Esophagus squamous epithelium (tissue), 5 donors: ENCODE data around the gene SLC7A9. TPM values are rescaled to one million over a fixed set of nuclear protein-coding genes. Genes with fewer than 3 reads are reported as not detected.

ENCODE experiments used
- DNase-seq: peaks from one replicate; lab custom pipeline; 2025; lab: John Stamatoyannopoulos, UW
- H3K27ac ChIP-seq, 4 donors: fragments of 200-600 bp; sonication (generic); one replicate each; pipeline ENCODE4 v1.5.1; 2016 to 2019; ENCODE audit warnings: mild to moderate bottlenecking in 1 of 4
- H3K27me3 ChIP-seq, 4 donors: fragments of 200-600 bp; sonication (generic); 1 replicate in 3 of 4; 2 replicates in 1 of 4; pipeline versions ENCODE4 v1.5.1 to v1.6.0; 2017 to 2021; ENCODE audit warnings: antibody characterized with exemption in 1 of 4
- H3K36me3 ChIP-seq, 3 donors: fragments of 200-600 bp; sonication (generic); one replicate each; pipeline ENCODE4 v1.5.1; 2016 to 2019
- H3K4me1 ChIP-seq, 3 donors: fragments of 200-600 bp; sonication (generic); one replicate each; pipeline ENCODE4 v1.5.1; 2017 to 2019
- H3K4me3 ChIP-seq, 4 donors: fragments of 200-600 bp; sonication (generic); 1 replicate in 3 of 4; 2 replicates in 1 of 4; pipeline ENCODE4 v1.5.1; 2016 to 2019; ENCODE audit warnings: mild to moderate bottlenecking in 2 of 4, moderate library complexity in 1 of 4
- H3K9me3 ChIP-seq, 3 donors: fragments of 200-600 bp; sonication (generic); one replicate each; pipeline ENCODE4 v1.5.1; 2016 to 2019
- CTCF ChIP-seq, 6 experiments: fragments of 450-650 bp in 4 of 6; fragments of 200-600 bp in 2 of 6; sonication (generic) in 2 of 6; IDR thresholded peaks; one replicate each; pipeline ENCODE4 v1.5.1; 2016 to 2019; ENCODE audit warnings: antibody characterized with exemption in 6 of 6, mild to moderate bottlenecking in 4 of 6, moderate library complexity in 4 of 6
- POLR2A ChIP-seq, 4 donors: fragments of 450-650 bp; IDR thresholded peaks; one replicate each; pipeline ENCODE4 v1.6.1; 2017; ENCODE audit warnings: antibody characterized with exemption in 4 of 4, mild to moderate bottlenecking in 4 of 4, moderate library complexity in 3 of 4
- WGBS, 2 donors: methylation state at CpG; one replicate each; pipeline ENCODE4 v1.1.5; 2018; 5-methylcytosine and 5-hydroxymethylcytosine counted together
- intact Hi-C: fragments of 100-400 bp; cut with DNase I; formaldehyde crosslinking; loops from one replicate; pipeline ENCODE4 v1.15.0; 2022
- total RNA-seq, 4 donors: library from RNA; depleted of rRNA; stranded (reverse); fragments of >200 nt; gene quantifications; one replicate each; pipeline ENCODE4 v1.1.0, GENCODE V29; 2016
- donor health status: DM: yes; HTN: yes; CAD: no.

Gene SLC7A9
- total RNA-seq, 4 donors from 2014 or later, result 0.19 TPM; not detected in 3

GRCh38 chr19:32902448-32902847 is 32.9 kb upstream of the SLC7A9 start:
- intact Hi-C loops, result no loop called here
- Histone ChIP-seq H3K36me3 (peaks cover 0 to 64% (median 0%) of the 10 kb centered on the region in 3 donors), H3K27me3 (no peaks in the 10 kb centered on the region), H3K27ac (no peak overlapping the region), H3K4me3 (no peak overlapping the region), H3K4me1 (no peaks in the 10 kb centered on the region), H3K9me3 (no peaks in the 10 kb centered on the region)
- no peak for DNase-seq
- WGBS, 2 donors, result 81 to 82% methylated on average over 3 to 7 of the region's 7 CpGs
- TF ChIP-seq CTCF (IDR thresholded peaks at IDR 0.05) (no peak), POLR2A (IDR thresholded peaks at IDR 0.05) (no peak)

GRCh38 chr19:32901504-32902161 is 32.1 kb upstream of the SLC7A9 start:
- intact Hi-C loops, result no loop called here
- H3K36me3 ChIP-seq, result peaks cover 0 to 66% (median 0%) of the 10 kb centered on the region in 3 donors
- H3K27ac ChIP-seq, result no peak overlapping the region
- 71 to 97% methylated on average over 2 to 3 of the region's 5 CpGs for WGBS, 2 donors
- no peaks in the 10 kb centered on the region for H3K4me1 ChIP-seq
- TF ChIP-seq POLR2A (IDR thresholded peaks at IDR 0.05) (no peak), CTCF (IDR thresholded peaks at IDR 0.05) (no peak)
- no peak for DNase-seq
- H3K4me3 ChIP-seq, result no peak overlapping the region
- H3K9me3 ChIP-seq, result no peaks in the 10 kb centered on the region
- H3K27me3 ChIP-seq, result no peaks in the 10 kb centered on the region

- TF ChIP-seq POLR2A (IDR thresholded peaks at IDR 0.05) (no peak), CTCF (IDR thresholded peaks at IDR 0.05) (no peak)
- intact Hi-C loops, result no loop called here
- H3K36me3 ChIP-seq, result peaks cover 0 to 78% (median 0%) of the 10 kb centered on the region in 3 donors
- peaks cover 0 to 14% (median 7%) of the 10 kb centered on the region in 3 donors for H3K9me3 ChIP-seq
- H3K27me3 ChIP-seq, result no peaks in the 10 kb centered on the region
- DNase-seq, result no peak
- 95 to 100% methylated on average over 1 of the region's 1 CpG for WGBS, 2 donors
- H3K4me1 ChIP-seq, result no peaks in the 10 kb centered on the region
- no peak overlapping the region for H3K27ac ChIP-seq
- H3K4me3 ChIP-seq, result no peak overlapping the region
These were observed 27.1 kb upstream of the SLC7A9 start for GRCh38 chr19:32896516-32897214.

GRCh38 chr19:32895384-32895783 is 25.8 kb upstream of the SLC7A9 start:
- Histone ChIP-seq H3K36me3 (peaks cover 0 to 78% (median 0%) of the 10 kb centered on the region in 3 donors), H3K9me3 (peaks cover 0 to 24% (median 7%) of the 10 kb centered on the region in 3 donors), H3K27ac (no peak overlapping the region), H3K27me3 (no peaks in the 10 kb centered on the region), H3K4me3 (no peak overlapping the region), H3K4me1 (no peaks in the 10 kb centered on the region)
- WGBS, 2 donors, result 76 to 79% methylated on average over 3 of the region's 3 CpGs
- TF ChIP-seq POLR2A (IDR thresholded peaks at IDR 0.05) (no peak), CTCF (IDR thresholded peaks at IDR 0.05) (no peak)
- no peak for DNase-seq
- intact Hi-C loops, result no loop called here

GRCh38 chr19:32891609-32892008 is 22.0 kb upstream of the SLC7A9 start:
- no peak for DNase-seq
- Histone ChIP-seq H3K4me1 (no peaks in the 10 kb centered on the region), H3K27me3 (no peaks in the 10 kb centered on the region), H3K4me3 (no peak overlapping the region), H3K36me3 (peaks cover 0 to 58% (median 0%) of the 10 kb centered on the region in 3 donors), H3K9me3 (peaks cover 0 to 24% (median 7%) of the 10 kb centered on the region in 3 donors), H3K27ac (no peak overlapping the region)
- TF ChIP-seq CTCF (IDR thresholded peaks at IDR 0.05) (no peak), POLR2A (IDR thresholded peaks at IDR 0.05) (no peak)
- intact Hi-C loops, result no loop called here
- 96% methylated on average over 2 of the region's 2 CpGs for WGBS, 2 donors
